Activated CD4-positive, alpha-beta T cell treated with anti-CD3 and anti-CD28 coated beads, Interleukin-2, amount 10 ng/mL, durations not matched to agents 7 days and 5 days (primary cell): Measurements from ENCODE around the gene MARK1. TPM values are rescaled to one million over a fixed set of nuclear protein-coding genes. Genes with fewer than 3 reads are reported as not detected.

Experiments
- CTCF ChIA-PET: fragments of 350-600 bp; sonication (Branson Sonifier 250); formaldehyde crosslinking; loops from one replicate; lab custom pipeline; 2021; ENCODE audit warnings: antibody characterized with exemption; lab: Charles Lee
- POLR2A ChIA-PET: fragments of 350-600 bp; sonication (Branson Sonifier 250); formaldehyde crosslinking; loops from one replicate; lab custom pipeline; 2021; ENCODE audit warnings: antibody characterized with exemption; lab: Charles Lee
- DNase-seq: peaks from one replicate; pipeline ENCODE4 v3.0.0-alpha.2; 2020
- H3K27ac Mint-ChIP-seq: one replicate; pipeline ENCODE4 v1.8.0; 2021; ENCODE audit warnings: mild to moderate bottlenecking, moderate library complexity, mixed read lengths
- H3K27me3 Mint-ChIP-seq: one replicate; pipeline ENCODE4 v1.8.0; 2021; ENCODE audit warnings: mixed read lengths
- H3K36me3 Mint-ChIP-seq: one replicate; pipeline ENCODE4 v1.8.0; 2021; ENCODE audit warnings: low read depth, mixed read lengths
- H3K4me1 Mint-ChIP-seq: one replicate; pipeline ENCODE4 v1.8.0; 2021; ENCODE audit warnings: mixed read lengths
- H3K4me3 Mint-ChIP-seq: one replicate; pipeline ENCODE4 v1.8.0; 2021; ENCODE audit warnings: mild to moderate bottlenecking, moderate library complexity, mixed read lengths
- H3K9me3 Mint-ChIP-seq: one replicate; pipeline ENCODE4 v1.8.0; 2021; ENCODE audit warnings: mixed read lengths
- total RNA-seq, 2 experiments: library from RNA; stranded (reverse); gene quantifications; one replicate each; pipeline ENCODE4 v1.2.3, GENCODE V29; 2021

Gene MARK1
- total RNA-seq, 2 experiments from 2014 or later: not detected

DNA sequence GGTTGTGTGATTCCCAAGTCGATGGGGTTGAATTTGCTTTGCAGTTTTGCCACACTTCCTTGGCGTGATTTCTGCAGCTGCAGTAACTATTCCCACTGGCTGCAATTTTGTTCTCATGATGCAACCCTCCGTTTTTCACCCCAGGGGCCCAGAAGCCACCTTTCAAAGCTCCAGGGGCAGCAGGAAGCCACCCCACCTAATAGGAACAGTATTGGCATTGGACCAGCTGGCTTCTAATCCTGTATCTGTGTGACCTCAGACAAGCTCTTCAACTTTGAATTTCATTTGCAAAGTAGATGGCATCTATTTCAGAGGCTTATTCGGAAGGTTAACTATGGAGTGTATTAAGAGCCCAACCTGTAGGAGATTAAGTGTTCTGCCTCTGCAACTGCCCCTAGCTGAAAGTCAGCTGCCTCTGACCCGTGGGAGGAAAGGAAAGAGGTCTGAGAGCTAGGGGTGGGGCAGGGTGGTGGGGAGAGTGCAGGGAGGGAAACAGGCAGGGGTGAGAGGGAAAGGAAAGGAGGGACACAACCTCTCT, 174.9 kb downstream of the MARK1 start:
- no peaks in the 10 kb centered on the region for H3K4me1 Mint-ChIP-seq
- H3K27ac Mint-ChIP-seq: no peak overlapping the region
- no peaks in the 10 kb centered on the region for H3K36me3 Mint-ChIP-seq
- no peak for DNase-seq
- ChIA-PET POLR2A (no interaction called here), CTCF (interaction anchor here (0.6 to 0.7 kb wide), 2 partner anchors 39 to 102 kb away, joined by 3 read pairs; no protein-coding TSS in a partner anchor)
- peaks cover 4% of the 10 kb centered on the region for H3K27me3 Mint-ChIP-seq
- no peaks in the 10 kb centered on the region for H3K9me3 Mint-ChIP-seq
- H3K4me3 Mint-ChIP-seq: no peak overlapping the region

- no peak for DNase-seq
- Mint-ChIP-seq H3K4me3 (no peak overlapping the region), H3K36me3 (no peaks in the 10 kb centered on the region), H3K27me3 (peaks cover 4% of the 10 kb centered on the region), H3K9me3 (no peaks in the 10 kb centered on the region), H3K4me1 (no peaks in the 10 kb centered on the region), H3K27ac (no peak overlapping the region)
- ChIA-PET POLR2A (no interaction called here), CTCF (interaction anchor here (0.6 to 0.7 kb wide), 2 partner anchors 38 to 102 kb away, joined by 3 read pairs; no protein-coding TSS in a partner anchor)
Measured at GRCh38 chr1:220703305-220703704, 175.4 kb downstream of the MARK1 start.

DNA sequence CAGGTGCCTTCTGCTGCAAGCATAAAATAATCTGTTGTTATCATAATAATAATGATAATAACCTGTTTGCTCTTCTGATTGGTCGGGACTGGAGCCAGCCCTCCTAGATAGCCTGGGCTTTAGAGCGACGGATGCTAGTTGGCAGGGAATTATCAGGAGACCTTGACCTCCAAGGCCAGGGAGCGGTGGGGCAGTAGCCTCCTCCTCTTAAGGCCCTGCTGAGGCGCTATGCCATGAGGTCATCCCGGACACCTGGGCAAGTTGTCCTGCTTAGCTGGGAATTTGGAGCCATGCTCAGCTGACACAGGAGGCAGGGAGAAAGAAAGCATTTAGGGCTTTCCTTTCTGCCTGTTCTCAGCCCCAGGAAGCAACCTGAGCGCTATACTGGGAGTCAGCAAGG, 177.8 kb downstream of the MARK1 start:
- POLR2A ChIA-PET: no interaction called here

GRCh38 chr1:220706480-220706879, 178.5 kb downstream of the MARK1 start:
- DNase-seq: no peak
- ChIA-PET POLR2A (no interaction called here), CTCF (no interaction called here)
- H3K9me3 Mint-ChIP-seq: no peaks in the 10 kb centered on the region
- H3K36me3 Mint-ChIP-seq: no peaks in the 10 kb centered on the region
- H3K4me1 Mint-ChIP-seq: no peaks in the 10 kb centered on the region
- no peak overlapping the region for H3K27ac Mint-ChIP-seq
- H3K4me3 Mint-ChIP-seq: no peak overlapping the region
- H3K27me3 Mint-ChIP-seq: peaks cover 4% of the 10 kb centered on the region

More for the DNA sequence above, 177.8 kb downstream of the MARK1 start:
- Mint-ChIP-seq H3K27me3 (peaks cover 4% of the 10 kb centered on the region), H3K36me3 (no peaks in the 10 kb centered on the region), H3K9me3 (no peaks in the 10 kb centered on the region), H3K27ac (no peak overlapping the region), H3K4me1 (no peaks in the 10 kb centered on the region), H3K4me3 (no peak overlapping the region)
- CTCF ChIA-PET: no interaction called here
- no peak for DNase-seq

- Mint-ChIP-seq H3K36me3 (no peaks in the 10 kb centered on the region), H3K4me1 (no peaks in the 10 kb centered on the region), H3K27ac (no peak overlapping the region), H3K27me3 (peaks cover 3% of the 10 kb centered on the region), H3K4me3 (no peak overlapping the region), H3K9me3 (no peaks in the 10 kb centered on the region)
- POLR2A ChIA-PET: no interaction called here
- DNase-seq: no peak
- CTCF ChIA-PET: no interaction called here
Measured at GRCh38 chr1:220707160-220707559, 179.2 kb downstream of the MARK1 start.

- ChIA-PET POLR2A (no interaction called here), CTCF (no interaction called here)
- no peaks in the 10 kb centered on the region for H3K9me3 Mint-ChIP-seq
- H3K27me3 Mint-ChIP-seq: no peaks in the 10 kb centered on the region
- no peak overlapping the region for H3K4me3 Mint-ChIP-seq
- no peak for DNase-seq
- H3K27ac Mint-ChIP-seq: no peak overlapping the region
- no peaks in the 10 kb centered on the region for H3K4me1 Mint-ChIP-seq
- H3K36me3 Mint-ChIP-seq: no peaks in the 10 kb centered on the region
Measured at GRCh38 chr1:220708244-220708643, 180.3 kb downstream of the MARK1 start.

- no peaks in the 10 kb centered on the region for H3K9me3 Mint-ChIP-seq
- H3K27me3 Mint-ChIP-seq: no peaks in the 10 kb centered on the region
- CTCF ChIA-PET: no interaction called here
- no peak overlapping the region for H3K27ac Mint-ChIP-seq
- no peak overlapping the region for H3K4me3 Mint-ChIP-seq
- POLR2A ChIA-PET: no interaction called here
- no peaks in the 10 kb centered on the region for H3K36me3 Mint-ChIP-seq
- DNase-seq: no peak
- H3K4me1 Mint-ChIP-seq: no peaks in the 10 kb centered on the region
Measured at GRCh38 chr1:220708936-220709801, 181.2 kb downstream of the MARK1 start.

GRCh38 chr1:220710333-220710732, 182.4 kb downstream of the MARK1 start:
- POLR2A ChIA-PET: no interaction called here
- CTCF ChIA-PET: no interaction called here
- no peak overlapping the region for H3K27ac Mint-ChIP-seq
- H3K36me3 Mint-ChIP-seq: no peaks in the 10 kb centered on the region
- peaks cover 2% of the 10 kb centered on the region for H3K9me3 Mint-ChIP-seq
- H3K4me1 Mint-ChIP-seq: no peaks in the 10 kb centered on the region
- no peak for DNase-seq
- H3K27me3 Mint-ChIP-seq: no peaks in the 10 kb centered on the region
- H3K4me3 Mint-ChIP-seq: no peak overlapping the region

GRCh38 chr1:220711056-220711809, 183.3 kb downstream of the MARK1 start:
- H3K27me3 Mint-ChIP-seq: no peaks in the 10 kb centered on the region
- H3K4me1 Mint-ChIP-seq: no peaks in the 10 kb centered on the region
- no peak overlapping the region for H3K27ac Mint-ChIP-seq
- H3K4me3 Mint-ChIP-seq: no peak overlapping the region
- no peaks in the 10 kb centered on the region for H3K36me3 Mint-ChIP-seq
- peaks cover 2% of the 10 kb centered on the region for H3K9me3 Mint-ChIP-seq
- no peak for DNase-seq
- CTCF ChIA-PET: no interaction called here
- POLR2A ChIA-PET: no interaction called here

Other genes with a start within 250 kb of the MARK1 start
- under 1 TPM; 0.73 to 0.79 TPM for gene C1orf115, start 162.2 kb downstream of the MARK1 start, total RNA-seq
- gene MTARC2, start 220.2 kb downstream of the MARK1 start, total RNA-seq: not detected